HEK293T (cell line): ENCODE measurements around the gene CAST.

Experiments
- CTCF ChIA-PET: fragments of 350-600 bp; formaldehyde crosslinking; extraction: SDS; loops from one replicate; lab custom pipeline; 2021; ENCODE audit warnings: antibody characterized with exemption, inconsistent platforms; lab: Yijun Ruan, JAX
- POLR2A ChIA-PET: fragments of 350-600 bp; formaldehyde crosslinking; extraction: SDS; loops from one replicate; lab custom pipeline; 2020; ENCODE audit warnings: antibody characterized with exemption, inconsistent platforms; lab: Yijun Ruan, JAX
- DNase-seq: peaks from one replicate; pipeline ENCODE4 v3.0.0; 2012; ENCODE audit warnings: mixed read lengths; ENCODE audit errors: extremely low spot score
- ARNT ChIP-seq: fragments of 450-650 bp; IDR thresholded peaks from 2 replicates; pipeline ENCODE4 v1.6.1; 2017; ENCODE audit warnings: mild to moderate bottlenecking
- BHLHE40 ChIP-seq: fragments of 450-650 bp; IDR thresholded peaks from 2 replicates; pipeline ENCODE4 v1.6.1; 2016; ENCODE audit warnings: mild to moderate bottlenecking, moderate library complexity, borderline replicate concordance
- CTBP1 ChIP-seq: fragments of 450-650 bp; IDR thresholded peaks from 2 replicates; pipeline ENCODE4 v1.6.1; 2016; ENCODE audit warnings: borderline replicate concordance
- ELF4 ChIP-seq: fragments of 450-650 bp; IDR thresholded peaks from 2 replicates; pipeline ENCODE4 v1.6.1; 2017; ENCODE audit warnings: antibody characterized with exemption
- FOXA1 ChIP-seq: fragments of 450-650 bp; IDR thresholded peaks from 2 replicates; pipeline ENCODE4 v1.6.1; 2016; ENCODE audit warnings: mild to moderate bottlenecking
- FOXK2 ChIP-seq: fragments of 450-650 bp; IDR thresholded peaks from 2 replicates; pipeline ENCODE4 v1.6.1; 2016; ENCODE audit warnings: mild to moderate bottlenecking
- FOXM1 ChIP-seq: fragments of 450-650 bp; IDR thresholded peaks from 2 replicates; pipeline ENCODE4 v1.6.1; 2017; ENCODE audit warnings: mild to moderate bottlenecking, borderline replicate concordance
- HDGF ChIP-seq: fragments of 450-650 bp; IDR thresholded peaks from 2 replicates; pipeline ENCODE4 v1.6.1; 2017; ENCODE audit warnings: antibody characterized with exemption, borderline replicate concordance
- L3MBTL2 ChIP-seq: fragments of 450-650 bp; conservative IDR thresholded peaks from 2 replicates; pipeline ENCODE4 v1.6.1; 2016; ENCODE audit warnings: mild to moderate bottlenecking
- LEF1 ChIP-seq: fragments of 450-650 bp; IDR thresholded peaks from 2 replicates; pipeline ENCODE4 v1.6.1; 2017; ENCODE audit warnings: mild to moderate bottlenecking, borderline replicate concordance
- NFRKB ChIP-seq: fragments of 450-650 bp; IDR thresholded peaks from 2 replicates; pipeline ENCODE4 v1.6.1; 2016; ENCODE audit warnings: mild to moderate bottlenecking, moderate library complexity
- SP1 ChIP-seq: fragments of 450-650 bp; IDR thresholded peaks from 2 replicates; pipeline ENCODE4 v1.6.1; 2017
- SUZ12 ChIP-seq: fragments of 450-650 bp; IDR thresholded peaks from 2 replicates; pipeline ENCODE4 v1.6.1; 2016; ENCODE audit warnings: mild to moderate bottlenecking
- TARDBP ChIP-seq: fragments of 450-650 bp; IDR thresholded peaks from 2 replicates; pipeline ENCODE4 v1.6.1; 2016
- ZNF384 ChIP-seq: fragments of 450-650 bp; IDR thresholded peaks from 2 replicates; pipeline ENCODE4 v1.6.1; 2016
- TF ChIP-seq, protein P1 (sequence below): fragments of 450-650 bp; IDR thresholded peaks from 2 replicates; pipeline ENCODE4 v1.6.1; 2016

The CAST gene

DNA sequence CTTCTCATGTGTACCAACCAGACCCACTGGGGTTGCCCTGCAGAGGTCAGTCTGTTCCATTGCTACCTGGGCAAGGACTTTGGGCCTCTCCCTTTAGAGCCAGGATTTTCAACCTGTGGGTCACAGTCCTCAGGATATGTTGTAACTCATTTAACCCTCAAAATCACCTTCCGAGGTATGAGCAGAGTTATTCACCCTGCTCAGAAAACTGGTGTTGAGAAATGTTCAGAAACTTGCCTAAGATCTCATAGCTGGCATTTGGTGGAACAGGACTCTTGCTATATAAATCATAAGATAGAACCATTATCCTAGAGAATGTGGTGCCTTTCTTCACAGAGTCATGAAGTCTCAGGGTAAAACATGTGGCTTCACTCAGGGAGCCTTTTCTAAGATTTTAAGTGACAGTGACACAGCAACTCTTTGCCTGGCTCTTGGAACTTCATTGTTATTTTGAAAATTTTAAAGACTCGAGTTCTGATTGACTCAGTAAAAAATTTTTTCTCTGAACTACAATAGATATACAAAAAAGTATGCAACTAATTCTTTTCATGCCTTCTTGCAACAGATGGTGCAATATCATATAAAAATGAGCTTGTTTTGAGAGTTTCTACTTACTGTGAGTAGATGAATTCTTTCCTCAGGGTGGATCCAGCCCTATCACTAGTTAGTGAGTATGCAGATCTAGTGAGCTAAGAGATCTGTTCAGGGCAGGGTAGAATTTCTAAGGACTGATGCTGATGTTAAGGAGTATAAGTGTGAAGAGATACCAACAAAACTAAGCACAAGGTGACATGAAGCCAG lies 29.5 kb downstream of the CAST start:
- no peak for DNase-seq
- TF ChIP-seq FOXA1 (no peak), FOXM1 (no peak), ARNT (no peak), CTBP1 (no peak), LEF1 (no peak), ELF4 (no peak), FOXK2 (no peak), SUZ12 (no peak), TARDBP (no peak), NFRKB (no peak), L3MBTL2 (no peak), BHLHE40 (no peak), ZNF384 (no peak), SP1 (no peak), HDGF (no peak)
- TF ChIP-seq, protein P1, sequence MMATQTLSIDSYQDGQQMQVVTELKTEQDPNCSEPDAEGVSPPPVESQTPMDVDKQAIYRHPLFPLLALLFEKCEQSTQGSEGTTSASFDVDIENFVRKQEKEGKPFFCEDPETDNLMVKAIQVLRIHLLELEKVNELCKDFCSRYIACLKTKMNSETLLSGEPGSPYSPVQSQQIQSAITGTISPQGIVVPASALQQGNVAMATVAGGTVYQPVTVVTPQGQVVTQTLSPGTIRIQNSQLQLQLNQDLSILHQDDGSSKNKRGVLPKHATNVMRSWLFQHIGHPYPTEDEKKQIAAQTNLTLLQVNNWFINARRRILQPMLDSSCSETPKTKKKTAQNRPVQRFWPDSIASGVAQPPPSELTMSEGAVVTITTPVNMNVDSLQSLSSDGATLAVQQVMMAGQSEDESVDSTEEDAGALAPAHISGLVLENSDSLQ: no peak
- ChIA-PET CTCF (interaction anchor here (0.6 kb wide), 1 partner anchor 40 kb away, joined by 3 read pairs; no protein-coding TSS in a partner anchor), POLR2A (interaction anchor here (1.0 kb wide), 1 partner anchor 11 kb away, joined by 5 read pairs; no protein-coding TSS in a partner anchor)

GRCh38 chr5:96692441-96692840 lies 30.3 kb downstream of the CAST start:
- DNase-seq: no peak
- ChIA-PET POLR2A (no interaction called here), CTCF (interaction anchor here (0.6 kb wide), 1 partner anchor 41 kb away, joined by 3 read pairs; no protein-coding TSS in a partner anchor)
- TF ChIP-seq, protein P1: no peak
- TF ChIP-seq FOXA1 (no peak), FOXK2 (no peak), FOXM1 (no peak), CTBP1 (no peak), ARNT (no peak), L3MBTL2 (no peak), HDGF (no peak), ELF4 (no peak), ZNF384 (no peak), SP1 (no peak), NFRKB (no peak), TARDBP (no peak), LEF1 (no peak)

- TF ChIP-seq, protein P1: no peak
- no peak for TF ChIP-seq FOXM1
- no peak for TF ChIP-seq ARNT
- no peak for TF ChIP-seq TARDBP
- no peak for TF ChIP-seq NFRKB
- no peak for TF ChIP-seq ZNF384
- TF ChIP-seq ELF4: no peak
- POLR2A ChIA-PET: no interaction called here
- CTCF ChIA-PET: interaction anchor here (0.9 kb wide), 1 partner anchor 26 kb away, joined by 3 read pairs; no protein-coding TSS in a partner anchor
- DNase-seq: no peak
Observed at GRCh38 chr5:96699186-96699820, 37.1 kb downstream of the CAST start.

DNA sequence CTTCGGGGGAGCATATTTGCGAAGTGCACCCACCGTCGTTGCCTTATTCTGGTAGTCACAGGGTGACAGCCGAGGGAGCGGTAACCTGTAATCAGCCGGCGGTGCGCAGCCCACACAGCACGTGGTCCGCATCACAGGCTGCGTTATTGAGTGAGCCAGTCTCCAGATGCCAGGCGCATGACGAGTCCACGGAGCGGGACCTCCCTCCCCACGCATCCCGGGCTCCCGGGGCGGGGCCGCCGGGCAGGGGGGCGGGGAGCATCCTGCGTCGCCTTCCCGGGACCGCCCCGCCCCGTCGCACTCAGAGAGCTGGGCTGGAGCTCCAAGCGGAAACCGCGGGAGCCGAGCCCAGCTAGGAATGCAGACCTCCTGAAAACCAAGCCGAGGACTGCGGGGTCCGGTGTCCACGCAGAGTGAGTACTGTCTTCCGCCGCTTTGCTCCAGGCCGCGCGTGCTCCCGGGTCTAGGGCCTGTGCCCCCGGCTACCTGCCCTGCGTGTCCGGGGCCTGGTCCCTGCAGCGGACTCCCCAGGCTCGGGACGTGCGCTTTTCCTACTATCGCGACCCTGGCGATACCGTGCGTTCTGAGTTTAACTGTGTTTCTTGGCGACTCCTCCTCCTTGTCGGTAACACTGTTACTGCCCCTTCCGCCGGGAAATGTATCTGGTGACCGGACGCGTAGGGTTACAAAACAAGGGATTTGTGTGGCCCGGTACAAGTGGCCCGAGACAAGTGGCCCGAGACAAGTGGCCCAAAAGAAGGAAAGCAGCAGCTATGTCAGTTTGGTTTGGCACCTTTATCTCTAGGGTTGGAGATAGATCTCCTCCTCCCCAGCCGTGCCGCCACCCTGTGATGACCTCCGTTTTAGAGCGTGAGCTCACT lies 40.6 kb downstream of the CAST start:
- DNase-seq: peak; percentile 87

More for the DNA sequence above, 40.6 kb downstream of the CAST start:
- POLR2A ChIA-PET: interaction anchor here (0.6 to 3.9 kb wide), 17 partner anchors 11 to 917 kb away, joined by 3 to 23 read pairs (median 3); partner anchors contain the start of genes CAST and ERAP1
- CTCF ChIA-PET: interaction anchor here (0.7 to 2.4 kb wide), 3 partner anchors 15 to 50 kb away, joined by 4 to 19 read pairs (median 4); no protein-coding TSS in a partner anchor
- TF ChIP-seq ZNF384: no peak
- TF ChIP-seq FOXA1: no peak
- TF ChIP-seq ELF4: no peak; the same call in 1 of the 2 replicates
- peak; percentile 19; the same call in 1 of the 2 replicates for TF ChIP-seq CTBP1
- no peak for TF ChIP-seq ARNT
- TF ChIP-seq FOXK2: no peak
- no peak for TF ChIP-seq LEF1
- 0 out of 2 replicates have a peak, but pooled peaks have one; percentile 8 for TF ChIP-seq TARDBP
- TF ChIP-seq FOXM1: no peak
- TF ChIP-seq HDGF: no peak
- TF ChIP-seq L3MBTL2: peak; percentile 92
